HCT116 (cell line): ENCODE data around the gene RAB1A. TPM values are rescaled to one million over a fixed set of nuclear protein-coding genes. Genes with fewer than 3 reads are reported as not detected.

Experiments used
- ATAC-seq: fragments of 200-7000 bp; cut with Tn5 transposase; 2 replicates; pipeline ENCODE4 v1.9.1; 2020; ENCODE audit warnings: mild to moderate bottlenecking, moderate library complexity
- BruUV-seq: library from RNA; stranded (reverse); fragments of 400-500 nt; replicated peaks from 2 replicates; lab custom pipeline; 2021; lab: Mats Ljungman, UMichigan
- CTCF ChIA-PET: fragments of 300-600 bp; sonication (Branson Sonifier 250); formaldehyde crosslinking; loops from one replicate; lab custom pipeline; 2021; ENCODE audit warnings: antibody characterized with exemption; lab: Charles Lee
- POLR2A ChIA-PET: fragments of 300-600, 350-600 bp; sonication (Branson Sonifier 250); formaldehyde crosslinking; loops from one replicate; lab custom pipeline; 2021; ENCODE audit warnings: antibody characterized with exemption; lab: Charles Lee
- RAD21 ChIA-PET, 2 experiments: fragments of 300-600 bp; sonication (Branson Sonifier 250); formaldehyde crosslinking; loops; one replicate each; lab custom pipeline; 2023; ENCODE audit warnings: low total read pairs in 2 of 2; ENCODE audit not compliant: uncharacterized antibody in 2 of 2, unreplicated experiment in 2 of 2, low non-redundant PET in 1 of 2; lab: Charles Lee
- DNase-seq: peaks from one replicate; pipeline ENCODE4 v3.0.0-alpha.2; 2010; ENCODE audit warnings: low read depth, low spot score
- H2AFZ ChIP-seq: fragments of 200-600 bp; shearing (Covaris generic), sonication (generic); 2 replicates; pipeline ENCODE4 v1.6.1; 2017; ENCODE audit warnings: low read depth, mixed run types, mixed read lengths, antibody characterized with exemption, low read length; ENCODE audit not compliant: poor library complexity, severe bottlenecking
- H3K27ac ChIP-seq: 2 replicates; pipeline ENCODE4 v1.5.1; 2012; ENCODE audit warnings: low read depth, low read length
- H3K27me3 ChIP-seq: fragments of 200-600 bp; sonication (generic); 2 replicates; pipeline ENCODE4 v1.6.1; 2016; ENCODE audit warnings: mixed run types, low read length, mixed read lengths; ENCODE audit not compliant: insufficient read depth
- H3K36me3 ChIP-seq, 2 experiments: fragments of 200-500 bp in 1 of 2; fragments of 200-600 bp in 1 of 2; sonication (Bioruptor generic) in 1 of 2; sonication (generic) in 1 of 2; 2 replicates each; pipeline versions ENCODE4 v1.5.1 to v1.6.1; 2014 to 2016; ENCODE audit warnings: low read length in 2 of 2, inconsistent platforms in 1 of 2, mixed read lengths in 1 of 2, mixed run types in 1 of 2; ENCODE audit not compliant: insufficient read depth in 2 of 2, control insufficient read depth in 1 of 2
- H3K4me1 ChIP-seq, 2 experiments: fragments of 200-600 bp in 1 of 2; sonication (generic) in 1 of 2; 2 replicates each; pipeline versions ENCODE4 v1.5.1 to v1.6.1; 2012 to 2017; ENCODE audit warnings: low read length in 2 of 2, inconsistent platforms in 1 of 2, mild to moderate bottlenecking in 1 of 2, mixed read lengths in 1 of 2, mixed run types in 1 of 2, moderate library complexity in 1 of 2; ENCODE audit not compliant: insufficient read depth in 2 of 2, control insufficient read depth in 1 of 2
- H3K4me2 ChIP-seq: fragments of 200-600 bp; sonication (generic); 2 replicates; pipeline ENCODE4 v1.6.1; 2017; ENCODE audit warnings: mixed run types, low read length, mixed read lengths
- H3K4me3 ChIP-seq, 2 experiments: fragments of 200-600 bp in 1 of 2; sonication (generic) in 1 of 2; replicated peaks in 1 of 2; 2 replicates each; pipeline ENCODE4 v1.5.1; 2011 to 2016; ENCODE audit warnings: low read length in 2 of 2, control low read depth in 1 of 2, low read depth in 1 of 2, mild to moderate bottlenecking in 1 of 2, mixed read lengths in 1 of 2, mixed run types in 1 of 2
- H3K79me2 ChIP-seq: fragments of 200-600 bp; sonication (generic); 2 replicates; pipeline ENCODE4 v1.6.1; 2017; ENCODE audit warnings: mild to moderate bottlenecking, mixed run types, low read length, moderate library complexity, mixed read lengths; ENCODE audit not compliant: insufficient read depth
- H3K9ac ChIP-seq: fragments of 200-600 bp; sonication (generic); 2 replicates; pipeline ENCODE4 v1.6.1; 2016; ENCODE audit warnings: low read length, mixed read lengths
- H3K9me2 ChIP-seq: fragments of 200-600 bp; sonication (generic), shearing (Covaris generic); 2 replicates; pipeline ENCODE4 v1.6.1; 2017; ENCODE audit warnings: mixed run types, mild to moderate bottlenecking, moderate library complexity; ENCODE audit not compliant: insufficient read depth
- H3K9me3 ChIP-seq, 2 experiments: fragments of 200-500 bp in 1 of 2; fragments of 200-600 bp in 1 of 2; sonication (Bioruptor generic) in 1 of 2; sonication (generic) in 1 of 2; 2 replicates each; pipeline ENCODE4 v1.6.1; 2014 to 2017; ENCODE audit warnings: low read length in 2 of 2, mixed read lengths in 2 of 2, inconsistent platforms in 1 of 2, low read depth in 1 of 2, mild to moderate bottlenecking in 1 of 2, mixed run types in 1 of 2, moderate library complexity in 1 of 2; ENCODE audit not compliant: control insufficient read depth in 1 of 2, insufficient read depth in 1 of 2
- H4K20me1 ChIP-seq: fragments of 200-600 bp; sonication (generic), shearing (Covaris generic); 2 replicates; pipeline ENCODE4 v1.6.1; 2017; ENCODE audit warnings: mixed run types, mild to moderate bottlenecking, moderate library complexity; ENCODE audit not compliant: insufficient read depth
- ATF3 ChIP-seq: IDR thresholded peaks from 2 replicates; pipeline ENCODE4 v1.6.1; 2012
- CEBPB ChIP-seq: IDR thresholded peaks from 2 replicates; pipeline ENCODE4 v1.6.1; 2012; ENCODE audit warnings: low read depth
- EGR1 ChIP-seq: IDR thresholded peaks from 2 replicates; pipeline ENCODE4 v1.6.1; 2012; ENCODE audit warnings: low read depth
- ELF1 ChIP-seq: IDR thresholded peaks from 2 replicates; pipeline ENCODE4 v1.6.1; 2012; ENCODE audit warnings: low read depth, borderline replicate concordance
- EZH2 ChIP-seq: fragments of 200-600 bp; sonication (generic); IDR thresholded peaks from 2 replicates; pipeline ENCODE4 v1.6.1; 2017; ENCODE audit warnings: antibody characterized with exemption, mixed run types
- EZH2phosphoT487 ChIP-seq: fragments of 200-600 bp; IDR thresholded peaks from 2 replicates; pipeline ENCODE4 v1.6.1; 2018; ENCODE audit warnings: antibody characterized with exemption, borderline replicate concordance
- FOSL1 ChIP-seq: IDR thresholded peaks from 2 replicates; pipeline ENCODE4 v1.6.1; 2012; ENCODE audit warnings: low read depth
- JUND ChIP-seq: IDR thresholded peaks from 2 replicates; pipeline ENCODE4 v1.6.1; 2012
- MAX ChIP-seq: IDR thresholded peaks from 2 replicates; pipeline ENCODE4 v1.6.1; 2012
- POLR2A ChIP-seq: IDR thresholded peaks from 2 replicates; pipeline ENCODE4 v1.7.0; 2011; ENCODE audit warnings: borderline replicate concordance; ENCODE audit not compliant: insufficient read depth, insufficient read length; ENCODE audit errors: extremely low read depth
- POLR2AphosphoS5 ChIP-seq: IDR thresholded peaks from 2 replicates; pipeline ENCODE4 v1.6.1; 2011; ENCODE audit warnings: mild to moderate bottlenecking, low read depth, low read length, moderate library complexity
- RAD21 ChIP-seq: IDR thresholded peaks from 2 replicates; pipeline ENCODE4 v1.6.1; 2012; ENCODE audit warnings: low read depth, mild to moderate bottlenecking
- SIN3A ChIP-seq: IDR thresholded peaks from 2 replicates; pipeline ENCODE4 v1.6.1; 2012; ENCODE audit warnings: low read depth
- SP1 ChIP-seq: IDR thresholded peaks from 2 replicates; pipeline ENCODE4 v1.6.1; 2012; ENCODE audit warnings: low read depth
- SRF ChIP-seq: IDR thresholded peaks from 2 replicates; pipeline ENCODE4 v1.6.1; 2012; ENCODE audit warnings: low read depth
- TCF7L2 ChIP-seq: IDR thresholded peaks from 2 replicates; pipeline ENCODE4 v1.7.0; 2011; ENCODE audit warnings: borderline replicate concordance, inconsistent platforms; ENCODE audit not compliant: insufficient read depth, insufficient read length; ENCODE audit errors: extremely low read depth
- ZBTB33 ChIP-seq: IDR thresholded peaks from 2 replicates; pipeline ENCODE4 v1.6.1; 2011; ENCODE audit warnings: mild to moderate bottlenecking, low read length, moderate library complexity; ENCODE audit not compliant: insufficient replicate concordance; ENCODE audit errors: extremely low read depth
- ZFX ChIP-seq: fragments of 450-650 bp; IDR thresholded peaks from 2 replicates; pipeline ENCODE4 v1.6.1; 2017
- intact Hi-C: fragments of 100-400 bp; cut with micrococcal nuclease; formaldehyde crosslinking; loops from 2 replicates; pipeline ENCODE4 v1.10.0; 2022
- total RNA-seq: library from RNA; stranded (reverse); gene quantifications from one replicate; pipeline ENCODE4 v1.2.1, GENCODE V29; 2021; ENCODE audit not compliant: unreplicated experiment

Gene RAB1A
- total RNA-seq, 1 experiment from 2014 or later, result 131 TPM

GRCh38 chr2:65097844-65098243 is 32.1 kb downstream of the RAB1A start:
- ChIA-PET RAD21 (no interaction called here), POLR2A (no interaction called here)
- Histone ChIP-seq H3K9me2 (no peaks in the 10 kb centered on the region), H3K4me2 (no peak overlapping the region), H3K9me3 (no peaks in the 10 kb centered on the region), H3K27ac (no peak overlapping the region), H3K79me2 (peaks cover 88% of the 10 kb centered on the region), H2AFZ (no peak overlapping the region)
- ATAC-seq, result no peak
- TF ChIP-seq ELF1 (no peak), JUND (no peak), TCF7L2 (no peak), ZFX (no peak), ZBTB33 (no peak), EZH2 (no peak), POLR2AphosphoS5 (no peak), SIN3A (no peak), RAD21 (no peak), SP1 (no peak), FOSL1 (no peak), MAX (no peak), EGR1 (no peak), EZH2phosphoT487 (no peak), SRF (no peak), ATF3 (no peak), CEBPB (no peak), POLR2A (no peak)
- TF ChIP-seq, all 23 proteins: peak for 0
- no peak for DNase-seq
- H3K4me1 ChIP-seq, result no peaks in the 10 kb centered on the region
- H3K27me3 ChIP-seq, result no peaks in the 10 kb centered on the region
- H3K36me3 ChIP-seq, result peaks cover 25% of the 10 kb centered on the region in 2 experiments; a peak in 3 of 4 replicates
- BruUV-seq, result no TSS peak
- H4K20me1 ChIP-seq, result peaks cover 12% of the 10 kb centered on the region; the same call in 1 of the 2 replicates
- H3K4me3 ChIP-seq, result no peak overlapping the region
- CTCF ChIA-PET, result no interaction called here
- H3K9ac ChIP-seq, result no peak overlapping the region
- intact Hi-C loops, result no loop called here
